ENCODE data around the gene SH3BP2.
A peak's percentile ranks its signal among the peaks of the same experiment; 100 is the strongest.

The SH3BP2 gene

DNA sequence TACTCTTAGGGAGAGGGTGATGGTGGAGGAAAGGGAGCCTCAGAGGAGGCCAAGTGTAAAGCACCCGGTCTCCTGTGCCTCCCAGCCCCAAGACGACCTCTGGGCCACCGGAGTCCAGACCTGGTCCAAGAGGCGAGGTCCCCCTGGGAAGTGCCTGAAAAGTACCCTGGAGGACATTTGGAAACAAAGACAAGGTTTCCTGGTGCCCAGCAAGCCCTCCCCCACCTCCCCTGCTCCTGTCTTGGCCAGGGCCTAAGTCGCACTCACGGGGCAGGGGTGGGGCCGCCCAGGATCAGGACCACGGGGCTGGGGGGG, 532 bp upstream of the SH3BP2 start:
- DNase-seq: no peak

GRCh38 chr4:2793586-2794485, 951 bp downstream of the SH3BP2 start:
- peak in 2 of 6 experiments; percentile 13 to 17 for DNase-seq

GRCh38 chr4:2794486-2795299, 1.8 kb downstream of the SH3BP2 start:
- DNase-seq: peak in 1 of 6 experiments; percentile 16

- DNase-seq: no peak
Observed at GRCh38 chr4:2795300-2795892, 2.5 kb downstream of the SH3BP2 start.

GRCh38 chr4:2795893-2796848, 3.3 kb downstream of the SH3BP2 start:
- no peak for DNase-seq

DNA sequence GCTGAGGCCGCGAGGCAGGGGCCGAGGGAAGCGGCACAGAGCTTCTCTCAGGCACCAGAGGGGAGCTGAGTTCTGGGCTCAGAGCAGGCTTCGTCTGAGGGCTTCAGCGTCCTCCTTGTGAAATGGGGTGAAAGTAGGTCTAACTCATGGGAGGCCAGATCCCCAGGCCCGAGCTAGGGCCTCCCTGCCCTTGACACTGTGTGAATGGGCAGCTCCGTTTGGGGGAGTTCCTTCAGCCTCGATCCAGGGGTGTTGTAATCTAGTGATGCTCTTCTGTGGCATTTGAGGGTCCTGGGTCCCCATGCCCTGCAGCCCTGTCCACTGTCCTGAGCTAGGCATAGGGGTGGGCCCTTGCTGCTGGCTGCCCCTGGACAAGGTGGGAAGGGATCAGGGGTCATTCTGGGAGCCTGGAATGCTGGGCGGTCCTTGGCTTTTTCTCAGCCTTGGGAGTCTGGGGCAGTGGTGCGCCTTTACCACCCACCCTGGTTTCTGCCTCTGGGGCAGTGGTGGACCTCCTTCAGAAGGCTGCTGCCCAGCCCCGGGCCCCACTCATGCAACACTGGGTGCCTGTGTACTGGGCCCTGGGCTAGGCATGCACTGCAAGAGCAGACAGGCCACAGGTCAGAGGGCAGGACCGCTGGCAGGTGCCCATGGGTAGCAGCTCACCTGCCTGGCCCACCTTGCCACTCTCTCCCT, 4.1 kb downstream of the SH3BP2 start:
- DNase-seq: no peak

DNA sequence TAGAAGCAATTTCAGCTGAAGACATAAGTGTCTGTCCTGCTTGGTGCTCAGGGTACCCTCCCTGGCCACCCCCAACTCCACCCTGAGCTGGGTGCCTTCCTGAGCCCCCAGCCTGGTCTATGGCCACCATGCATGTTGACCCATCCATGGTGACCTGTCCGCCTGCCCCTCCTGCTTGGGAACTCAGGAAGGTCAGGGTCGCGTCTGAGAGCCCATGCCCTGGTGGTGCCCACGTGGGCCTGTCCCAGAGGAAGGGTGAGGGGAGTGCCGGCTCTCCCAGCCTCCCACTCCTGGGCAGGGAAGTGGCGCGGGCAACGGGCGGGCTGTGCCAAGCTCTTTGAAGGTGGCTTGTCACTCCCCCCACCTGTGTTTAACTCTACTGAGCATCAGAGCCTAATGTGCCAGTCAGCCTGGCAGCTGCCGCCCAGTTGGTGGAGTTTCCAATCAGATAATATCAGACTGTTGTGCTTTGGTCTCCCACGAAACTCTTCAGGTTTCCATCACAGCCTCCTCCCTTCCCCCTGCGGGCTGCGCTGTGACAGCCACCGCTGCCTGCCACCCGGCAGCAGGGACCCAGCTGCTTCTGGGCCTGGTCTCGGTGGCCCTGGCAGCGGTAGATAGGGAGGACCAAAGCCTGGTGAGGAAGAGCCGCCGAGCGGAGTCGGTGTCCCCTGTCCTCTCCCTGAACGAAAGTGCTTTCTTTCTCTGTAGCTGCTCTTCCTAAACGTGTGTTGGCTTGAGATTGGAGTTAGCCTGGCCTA, 4.8 kb downstream of the SH3BP2 start:
- DNase-seq: peak in 4 of 6 experiments; percentile 39 to 59 (median 44)

- DNase-seq: peak in 5 of 6 experiments; percentile 13 to 59 (median 39)
Observed at GRCh38 chr4:2798399-2799223, 5.7 kb downstream of the SH3BP2 start.

- peak in 1 of 6 experiments; percentile 19 for DNase-seq
Observed at GRCh38 chr4:2799224-2799911, 6.5 kb downstream of the SH3BP2 start.

- DNase-seq: no peak
Observed at GRCh38 chr4:2799971-2800690, 7.2 kb downstream of the SH3BP2 start.

- DNase-seq: no peak
Observed at GRCh38 chr4:2800691-2801596, 8.1 kb downstream of the SH3BP2 start.

DNA sequence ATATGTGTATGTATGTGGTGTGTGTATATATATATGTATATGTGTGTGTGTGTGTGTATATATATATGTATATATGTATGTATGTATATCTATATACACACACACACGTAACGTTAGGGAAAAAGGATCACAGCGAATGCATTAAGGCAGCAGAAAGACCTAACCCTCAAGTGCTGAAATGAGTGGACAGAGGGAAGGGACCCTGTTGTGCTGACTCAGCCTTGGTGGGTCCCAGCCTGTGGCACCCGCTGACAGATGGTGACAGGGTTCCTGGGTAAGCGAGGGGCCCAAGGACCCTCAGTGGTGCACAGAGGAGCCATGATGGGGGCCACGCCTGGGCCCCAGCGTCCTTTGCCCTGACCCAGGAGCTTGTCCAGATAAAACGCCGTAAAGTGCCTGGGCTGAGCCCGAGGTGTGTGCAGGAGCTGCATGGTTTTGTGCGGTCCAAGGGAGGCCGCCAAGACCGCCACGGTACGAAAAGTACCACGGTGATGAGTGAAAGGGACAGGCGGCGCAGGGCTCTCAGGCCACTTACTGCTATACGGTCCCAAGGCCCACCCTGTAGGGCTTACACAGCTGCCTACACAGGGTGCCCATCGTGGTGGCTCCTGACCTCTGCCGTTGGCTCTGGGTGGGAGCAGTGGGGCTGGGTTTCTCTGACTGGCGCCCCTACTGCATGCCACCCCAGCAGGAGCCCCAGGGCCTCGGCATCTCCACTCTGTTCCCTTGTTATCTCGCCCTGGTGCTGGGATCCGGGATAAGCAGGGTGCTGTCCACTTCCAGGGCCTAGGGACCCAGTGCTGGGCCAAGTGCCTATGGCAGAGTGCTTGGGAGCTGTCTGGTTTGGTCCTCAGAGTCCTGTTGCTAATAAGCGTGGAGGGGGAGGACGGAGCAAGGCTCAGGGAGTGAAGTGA, 10.0 kb downstream of the SH3BP2 start:
- no peak for DNase-seq

DNA sequence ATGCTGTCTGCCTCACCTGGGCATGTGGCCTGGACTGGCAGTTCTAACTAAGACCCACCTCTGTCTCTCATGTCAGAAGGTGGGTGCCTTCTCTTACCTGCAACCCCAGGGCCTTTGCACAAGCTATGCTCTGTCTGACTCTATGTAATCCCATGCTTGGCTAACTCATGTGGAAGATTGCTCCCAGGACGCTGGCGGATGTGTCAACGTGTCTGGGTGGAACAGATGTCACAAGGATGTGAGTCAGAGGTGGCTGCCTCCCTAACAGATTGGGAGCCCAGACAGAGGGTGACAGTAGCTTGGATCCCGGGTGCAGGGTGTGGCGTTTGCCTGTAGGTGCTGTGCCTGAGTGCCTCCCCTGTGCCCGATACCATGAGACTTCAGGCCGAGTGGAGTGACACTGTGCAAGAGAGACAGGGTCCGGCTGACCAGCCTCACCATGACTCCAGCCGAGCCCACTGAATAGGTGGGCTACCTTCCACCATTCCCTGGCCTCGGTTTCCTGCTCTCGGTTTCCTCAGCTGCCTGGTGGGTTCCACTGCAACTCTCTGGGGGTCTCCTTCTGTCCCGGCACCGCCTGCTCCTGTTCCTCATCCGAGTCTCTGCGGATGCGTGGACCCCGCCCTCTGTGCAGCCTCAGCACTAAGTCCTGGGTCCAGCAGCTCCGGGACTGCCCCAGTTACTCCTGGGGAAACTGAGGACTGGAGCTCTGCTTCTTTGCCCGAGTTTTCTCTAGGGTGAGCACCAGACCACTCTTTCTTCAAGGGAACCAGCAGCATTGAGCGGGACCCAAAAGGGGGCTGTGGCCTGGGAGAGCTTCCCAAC, 11.0 kb downstream of the SH3BP2 start:
- no peak for DNase-seq

DNA sequence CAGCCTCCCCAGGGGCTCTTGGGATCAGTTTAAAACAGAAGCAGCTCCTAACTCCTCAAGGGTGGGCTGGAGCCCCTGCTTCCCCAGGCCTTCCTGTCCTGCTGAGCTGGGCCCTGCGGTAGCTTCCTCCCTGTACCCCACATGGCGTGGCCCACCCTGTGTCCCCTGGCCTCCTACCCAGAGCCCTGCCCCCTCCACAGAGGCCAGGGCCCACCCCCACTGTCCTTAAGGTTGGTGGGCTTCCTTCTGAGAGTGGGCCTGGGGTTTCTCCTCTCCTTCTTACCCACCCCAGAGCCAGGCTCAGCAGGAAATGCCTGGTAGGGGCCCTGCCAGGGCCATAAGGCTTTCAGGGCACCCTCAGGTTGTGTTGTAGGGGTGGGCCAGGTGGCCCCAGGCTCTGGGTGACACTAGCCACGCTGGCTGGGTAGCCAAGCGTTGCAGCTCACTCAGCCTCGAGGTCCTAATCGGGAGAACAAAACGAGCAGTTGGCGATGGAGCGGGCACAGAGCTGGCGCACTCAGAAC, 11.6 kb downstream of the SH3BP2 start:
- no peak for DNase-seq

GRCh38 chr4:2804973-2805501, 12.2 kb downstream of the SH3BP2 start:
- DNase-seq: no peak

Data from stimulated activated naive CD4-positive, alpha-beta T cell (primary cell).